Glutamatergic neuron (in vitro differentiated cells): ENCODE results near the gene KCNN3. TPM values are rescaled to one million over a fixed set of nuclear protein-coding genes. Genes with fewer than 3 reads are reported as not detected.

ENCODE experiments used
- DNase-seq: peaks from one replicate; pipeline ENCODE4 v3.0.0; 2022
- H3K27ac Mint-ChIP-seq: one replicate; pipeline ENCODE4 v1.8.0; 2020; ENCODE audit warnings: mild to moderate bottlenecking, mixed read lengths, inconsistent platforms; ENCODE audit not compliant: unreplicated experiment
- H3K27me3 Mint-ChIP-seq: one replicate; pipeline ENCODE4 v1.8.0; 2020; ENCODE audit warnings: mild to moderate bottlenecking, moderate library complexity, mixed read lengths, inconsistent platforms; ENCODE audit not compliant: unreplicated experiment
- H3K36me3 Mint-ChIP-seq: one replicate; pipeline ENCODE4 v1.8.0; 2020; ENCODE audit warnings: mild to moderate bottlenecking, mixed read lengths, inconsistent platforms; ENCODE audit not compliant: unreplicated experiment
- H3K4me1 Mint-ChIP-seq: one replicate; pipeline ENCODE4 v1.8.0; 2020; ENCODE audit warnings: mild to moderate bottlenecking, low read depth, mixed read lengths, inconsistent platforms; ENCODE audit not compliant: unreplicated experiment
- H3K4me3 Mint-ChIP-seq: one replicate; pipeline ENCODE4 v1.8.0; 2020; ENCODE audit warnings: mild to moderate bottlenecking, mixed read lengths, inconsistent platforms; ENCODE audit not compliant: unreplicated experiment
- H3K9me3 Mint-ChIP-seq: one replicate; pipeline ENCODE4 v1.8.0; 2020; ENCODE audit warnings: mild to moderate bottlenecking, moderate library complexity, mixed read lengths, inconsistent platforms; ENCODE audit not compliant: unreplicated experiment
- total RNA-seq: library from RNA; stranded (reverse); fragmentation: NEBNext Ultra II Directional; extraction: Animal tissue kit (Norgen Biotek cat#: 25700); gene quantifications from one replicate; pipeline ENCODE4 v1.2.1, GENCODE V29; 2021; ENCODE audit not compliant: unreplicated experiment
- TF ChIP-seq, protein P1 (sequence below): fragments of 200-600 bp; sonication (generic); IDR thresholded peaks from one replicate; pipeline ENCODE4 v1.5.0; 2021; ENCODE audit not compliant: partially characterized antibody, unreplicated experiment

KCNN3 gene
- total RNA-seq, 1 donor from 2014 or later, result 3.8 TPM

DNA sequence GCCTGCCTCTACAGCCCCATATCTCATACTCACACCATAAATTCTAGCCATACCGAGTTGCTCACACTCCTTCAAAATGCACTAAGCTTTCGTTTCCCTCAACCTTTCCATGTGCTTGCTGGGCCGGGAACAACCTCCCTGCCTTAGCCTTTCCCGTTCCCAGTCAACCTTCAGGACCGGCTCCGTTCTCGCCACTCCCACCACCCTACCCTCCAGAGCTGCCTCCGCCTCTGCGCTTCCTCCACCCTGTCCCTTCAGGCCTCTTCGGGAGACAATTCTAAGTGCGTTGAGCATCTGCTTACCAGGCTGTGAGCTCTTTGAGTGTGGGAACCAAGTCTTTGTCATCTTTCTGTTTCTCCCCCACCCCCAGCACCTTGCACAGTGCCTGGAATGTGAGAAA, 31.6 kb downstream of the KCNN3 start:
- peaks cover 63% of the 10 kb centered on the region for H3K4me1 Mint-ChIP-seq
- TF ChIP-seq, protein P1, sequence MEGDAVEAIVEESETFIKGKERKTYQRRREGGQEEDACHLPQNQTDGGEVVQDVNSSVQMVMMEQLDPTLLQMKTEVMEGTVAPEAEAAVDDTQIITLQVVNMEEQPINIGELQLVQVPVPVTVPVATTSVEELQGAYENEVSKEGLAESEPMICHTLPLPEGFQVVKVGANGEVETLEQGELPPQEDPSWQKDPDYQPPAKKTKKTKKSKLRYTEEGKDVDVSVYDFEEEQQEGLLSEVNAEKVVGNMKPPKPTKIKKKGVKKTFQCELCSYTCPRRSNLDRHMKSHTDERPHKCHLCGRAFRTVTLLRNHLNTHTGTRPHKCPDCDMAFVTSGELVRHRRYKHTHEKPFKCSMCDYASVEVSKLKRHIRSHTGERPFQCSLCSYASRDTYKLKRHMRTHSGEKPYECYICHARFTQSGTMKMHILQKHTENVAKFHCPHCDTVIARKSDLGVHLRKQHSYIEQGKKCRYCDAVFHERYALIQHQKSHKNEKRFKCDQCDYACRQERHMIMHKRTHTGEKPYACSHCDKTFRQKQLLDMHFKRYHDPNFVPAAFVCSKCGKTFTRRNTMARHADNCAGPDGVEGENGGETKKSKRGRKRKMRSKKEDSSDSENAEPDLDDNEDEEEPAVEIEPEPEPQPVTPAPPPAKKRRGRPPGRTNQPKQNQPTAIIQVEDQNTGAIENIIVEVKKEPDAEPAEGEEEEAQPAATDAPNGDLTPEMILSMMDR, result no peak
- peaks cover 29% of the 10 kb centered on the region for H3K27me3 Mint-ChIP-seq
- peak overlapping the region; percentile 55 for H3K4me3 Mint-ChIP-seq
- peak overlapping the region; percentile 95 for H3K27ac Mint-ChIP-seq
- H3K36me3 Mint-ChIP-seq, result no peaks in the 10 kb centered on the region
- DNase-seq, result no peak
- peaks cover 24% of the 10 kb centered on the region for H3K9me3 Mint-ChIP-seq

DNA sequence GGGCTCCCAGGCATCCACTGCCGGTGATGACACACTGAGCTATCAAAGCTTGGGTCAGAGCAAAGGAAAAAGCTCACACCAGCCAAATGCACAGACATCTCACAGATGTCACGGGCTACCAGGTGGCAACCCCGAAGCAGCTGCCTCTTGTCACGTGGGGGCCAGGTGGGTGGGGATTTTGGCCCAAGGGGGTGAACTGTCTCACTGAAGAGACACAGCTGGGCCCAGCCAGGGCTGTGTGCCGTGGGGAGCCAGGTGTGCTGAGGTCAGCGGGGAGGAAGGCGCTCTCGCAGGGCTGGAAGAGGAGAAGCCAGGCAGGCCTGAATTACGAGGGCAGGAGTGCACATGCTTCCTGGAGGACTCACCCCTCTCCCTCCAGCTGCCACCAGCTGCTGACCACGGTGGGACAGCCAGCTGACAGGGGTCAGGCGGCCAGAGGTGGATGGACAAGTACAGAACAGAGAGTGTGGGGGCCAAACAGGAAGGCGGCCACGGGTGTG, 32.4 kb downstream of the KCNN3 start:
- TF ChIP-seq, protein P1, result no peak
- Mint-ChIP-seq H3K36me3 (no peaks in the 10 kb centered on the region), H3K4me3 (peak overlapping the region; percentile 55), H3K9me3 (peaks cover 19% of the 10 kb centered on the region), H3K27ac (peak overlapping the region; percentile 95), H3K27me3 (peaks cover 29% of the 10 kb centered on the region), H3K4me1 (peaks cover 64% of the 10 kb centered on the region)
- DNase-seq, result peak; percentile 78

DNA sequence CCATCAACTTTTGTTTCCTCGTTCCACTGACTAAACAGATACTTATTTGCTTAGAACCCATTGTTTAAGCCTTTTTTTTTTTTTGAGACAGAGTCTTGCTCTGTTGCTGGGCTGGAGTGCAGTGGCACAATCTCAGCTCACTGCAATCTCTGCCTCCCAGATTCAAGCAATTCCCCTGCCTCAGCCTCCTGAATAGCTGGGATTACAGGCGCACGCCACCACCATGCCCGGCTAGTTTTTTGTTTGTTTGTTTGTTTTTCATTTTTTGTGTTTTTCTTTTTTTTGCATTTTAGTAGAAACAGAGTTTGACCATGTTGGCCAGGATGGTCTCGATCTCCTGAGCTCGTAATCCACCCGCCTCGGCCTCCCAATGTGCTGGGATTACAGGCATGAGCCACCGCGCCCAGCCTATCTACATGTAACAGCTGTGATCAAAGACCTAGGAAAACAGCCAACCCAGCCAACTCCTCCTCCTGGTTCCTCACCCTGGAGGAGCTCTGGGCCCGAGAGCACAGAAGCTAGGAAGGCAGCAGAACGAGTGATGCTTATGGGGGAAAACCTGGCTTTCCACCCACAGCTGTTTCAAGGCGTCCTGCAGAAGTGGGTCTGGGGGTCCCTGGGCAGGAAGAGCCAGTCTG, 32.9 kb downstream of the KCNN3 start:
- TF ChIP-seq, protein P1, result no peak
- H3K27ac Mint-ChIP-seq, result peak overlapping the region; percentile 95
- H3K9me3 Mint-ChIP-seq, result peaks cover 16% of the 10 kb centered on the region
- peak overlapping the region; percentile 55 for H3K4me3 Mint-ChIP-seq
- H3K27me3 Mint-ChIP-seq, result peaks cover 26% of the 10 kb centered on the region
- H3K4me1 Mint-ChIP-seq, result peaks cover 64% of the 10 kb centered on the region
- no peaks in the 10 kb centered on the region for H3K36me3 Mint-ChIP-seq
- no peak for DNase-seq

DNA sequence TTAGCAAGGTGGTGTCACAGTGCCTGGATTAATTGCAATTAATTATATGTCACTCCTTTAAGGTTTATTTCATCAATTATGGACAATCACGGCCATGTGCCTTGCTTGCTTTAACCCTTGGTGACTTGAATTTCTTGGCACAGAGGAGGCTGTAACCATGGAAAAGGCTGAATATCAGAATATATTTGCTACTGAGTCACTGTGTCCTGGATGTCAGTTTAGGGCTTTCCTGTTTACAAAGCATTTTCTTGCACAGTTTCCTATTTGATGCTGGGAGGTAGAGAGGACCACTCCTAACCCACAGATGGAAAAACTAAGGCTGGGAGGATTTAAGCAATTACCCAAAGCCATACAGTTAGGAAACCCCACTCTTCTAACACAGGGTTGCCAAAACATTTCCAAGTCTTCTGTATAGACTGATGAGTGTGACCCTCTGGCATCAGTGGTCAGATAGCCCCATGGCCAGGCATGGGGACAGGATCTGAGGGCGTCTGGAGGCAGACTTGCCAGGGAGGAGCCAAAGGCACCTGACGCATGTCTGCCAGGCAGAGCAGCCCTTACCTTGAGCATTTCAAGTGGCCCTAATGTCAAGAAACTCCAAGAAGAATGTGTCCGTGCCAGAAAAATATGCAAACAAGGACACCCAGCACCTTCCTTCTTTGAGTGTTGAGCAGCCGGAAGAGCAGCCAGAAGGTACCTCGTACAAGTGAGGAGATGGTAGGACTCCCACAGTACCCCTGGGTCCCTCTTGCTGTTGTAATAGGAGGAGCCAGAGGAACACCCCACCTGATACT, 34.4 kb downstream of the KCNN3 start:
- peaks cover 58% of the 10 kb centered on the region for H3K4me1 Mint-ChIP-seq
- H3K9me3 Mint-ChIP-seq, result peaks cover 16% of the 10 kb centered on the region
- no peak overlapping the region for H3K27ac Mint-ChIP-seq
- no peak for DNase-seq
- H3K36me3 Mint-ChIP-seq, result no peaks in the 10 kb centered on the region
- H3K27me3 Mint-ChIP-seq, result peaks cover 26% of the 10 kb centered on the region
- no peak overlapping the region for H3K4me3 Mint-ChIP-seq
- TF ChIP-seq, protein P1, result no peak

DNA sequence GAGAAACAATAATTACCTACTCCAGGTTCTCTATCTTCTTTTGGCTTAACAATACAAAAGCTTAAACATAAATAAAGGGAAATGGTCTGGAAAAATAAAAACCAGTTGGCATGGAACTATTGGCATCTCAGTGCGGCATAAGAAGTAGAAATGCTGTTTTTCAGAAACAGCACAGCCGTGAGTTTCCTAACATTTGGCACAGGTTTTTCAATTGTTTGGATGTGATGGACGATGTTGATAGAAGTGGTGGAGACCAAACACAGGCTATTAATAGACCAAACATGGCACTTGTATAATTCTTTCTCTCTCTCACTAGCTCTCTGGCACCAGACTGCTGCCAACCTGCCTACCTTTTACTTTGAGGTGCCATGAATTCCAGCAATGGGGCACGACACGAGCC, 36.2 kb downstream of the KCNN3 start:
- Mint-ChIP-seq H3K4me1 (peaks cover 42% of the 10 kb centered on the region), H3K27me3 (peaks cover 20% of the 10 kb centered on the region), H3K9me3 (peaks cover 16% of the 10 kb centered on the region)

More for the DNA sequence above, 36.2 kb downstream of the KCNN3 start:
- DNase-seq, result no peak
- Mint-ChIP-seq H3K27ac (no peak overlapping the region), H3K4me3 (no peak overlapping the region), H3K36me3 (no peaks in the 10 kb centered on the region)
- TF ChIP-seq, protein P1, result no peak
